Thymus (tissue), 11 donors: ENCODE results near the gene DHRSX. TPM values are rescaled to one million over a fixed set of nuclear protein-coding genes. Genes with fewer than 3 reads are reported as not detected.

Experiments
- DNase-seq, 9 donors: peaks; one replicate each; pipeline ENCODE4 v3.0.0-alpha.2; 2013; ENCODE audit warnings: low spot score in 9 of 9, low read depth in 6 of 9, missing footprints in 1 of 9
- H3K27ac ChIP-seq, 2 donors: one replicate each; pipeline ENCODE4 v1.5.1; 2013; ENCODE audit warnings: control low read depth in 1 of 2, low read depth in 1 of 2, low read length in 1 of 2, mild to moderate bottlenecking in 1 of 2, moderate library complexity in 1 of 2
- H3K27me3 ChIP-seq, 2 donors: one replicate each; pipeline ENCODE4 v1.5.1; 2013; ENCODE audit warnings: low read length in 1 of 2; ENCODE audit not compliant: control insufficient read depth in 2 of 2, insufficient read depth in 1 of 2
- H3K36me3 ChIP-seq, 2 donors: one replicate each; pipeline ENCODE4 v1.5.1; 2013; ENCODE audit warnings: low read length in 1 of 2, mild to moderate bottlenecking in 1 of 2, moderate library complexity in 1 of 2; ENCODE audit not compliant: control insufficient read depth in 2 of 2, insufficient read depth in 2 of 2
- H3K4me1 ChIP-seq, 2 donors: one replicate each; pipeline ENCODE4 v1.5.1; 2013; ENCODE audit warnings: low read length in 2 of 2; ENCODE audit not compliant: control insufficient read depth in 2 of 2, insufficient read depth in 2 of 2
- H3K4me3 ChIP-seq, 2 donors: one replicate each; pipeline ENCODE4 v1.5.1; 2013; ENCODE audit warnings: low read length in 2 of 2, control low read depth in 1 of 2, mild to moderate bottlenecking in 1 of 2
- H3K9me3 ChIP-seq, 2 donors: one replicate each; pipeline ENCODE4 v1.5.1; 2013; ENCODE audit warnings: low read length in 1 of 2, mild to moderate bottlenecking in 1 of 2; ENCODE audit not compliant: control insufficient read depth in 2 of 2, insufficient read depth in 1 of 2
- WGBS: extraction: QIAGEN DNeasy Blood & Tissue Kit; methylation state at CpG from one replicate; pipeline ENCODE4 v1.1.7; 2013; 5-methylcytosine and 5-hydroxymethylcytosine counted together
- polyA plus RNA-seq: library from polyadenylated mRNA; stranded (reverse); fragments of 200-250 nt; gene quantifications from one replicate; pipeline ENCODE4 v1.2.3, GENCODE V29; 2013
- total RNA-seq: library from RNA; stranded (reverse); fragments of 120-200 nt; gene quantifications from one replicate; pipeline ENCODE4 v1.2.4, GENCODE V29; 2013
- donor health status: healthy.

The DHRSX gene
- total and polyA plus RNA-seq, 2 donors = 11.2 to 12.2 TPM

DNA sequence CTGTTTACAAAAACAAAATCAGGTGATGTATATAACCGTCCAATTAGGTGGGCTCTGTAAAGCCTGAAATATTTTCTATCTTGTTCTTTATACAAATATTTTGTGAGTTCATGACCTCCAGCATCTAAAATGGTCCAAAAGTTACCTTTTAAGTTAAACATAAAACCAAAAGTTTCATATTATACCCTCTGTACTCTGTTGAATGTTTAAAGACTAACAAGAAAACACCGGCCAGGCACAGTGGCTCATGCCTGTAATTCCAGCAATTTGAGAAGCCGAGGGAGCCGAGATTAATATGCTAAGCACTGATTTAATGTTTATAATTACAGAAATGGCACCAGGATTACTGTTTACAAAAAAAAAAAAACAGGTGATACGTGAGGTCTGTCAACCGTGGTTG is 328.4 kb downstream of the DHRSX start:
- Histone ChIP-seq H3K27me3 (no peaks in the 10 kb centered on the region), H3K9me3 (no peaks in the 10 kb centered on the region), H3K27ac (no peak overlapping the region), H3K4me3 (no peak overlapping the region), H3K4me1 (no peaks in the 10 kb centered on the region), H3K36me3 (no peaks in the 10 kb centered on the region)
- 93% methylated on average over 6 of the region's 6 CpGs for WGBS
- no peak for DNase-seq

Other genes with a start within 250 kb of the DHRSX start
- gene ZBED1, start within 50 bp of the DHRSX start, total RNA-seq = 17.4 TPM
- gene ZBED1, start within 50 bp of the DHRSX start, polyA plus RNA-seq = 23.7 TPM
- 527 TPM for gene CD99, start 190.3 kb upstream of the DHRSX start, total RNA-seq
- gene CD99, start 190.3 kb upstream of the DHRSX start, polyA plus RNA-seq = 547 TPM